ENCODE measurements around the gene CCR8.
"Not testable (repeated sequence)": the region's sequence is repeated elsewhere in the genome, so short reads cannot be mapped to it uniquely, and the experiment has no call there.

The CCR8 gene

GRCh38 chr3:39362812-39363211 is 33.3 kb downstream of the CCR8 start:
- no peaks in the 10 kb centered on the region for H3K27me3 ChIP-seq (replicated peaks; ENCODE audit: control insufficient read depth, insufficient read depth, low read length, poor library complexity, severe bottlenecking)
- H3K4me3 ChIP-seq (ENCODE audit: insufficient read depth, low read depth, low read length, poor library complexity, severe bottlenecking) = no peak overlapping the region
- DNase-seq = no peak
- no peaks in the 10 kb centered on the region for H3K36me3 ChIP-seq (ENCODE audit: control insufficient read depth, insufficient read depth, low read length)
- H3K27ac ChIP-seq (ENCODE audit: insufficient read depth, low read length, poor library complexity, severe bottlenecking) = no peak overlapping the region
- peaks cover 27% of the 10 kb centered on the region for H3K4me1 ChIP-seq (ENCODE audit: control insufficient read depth, insufficient read depth, low read length, poor library complexity, severe bottlenecking)
- H3K9me3 ChIP-seq (ENCODE audit: control insufficient read depth, low read length) = no peaks in the 10 kb centered on the region

- not testable (repeated sequence) for H3K4me3 ChIP-seq (ENCODE audit: insufficient read depth, low read depth, low read length, poor library complexity, severe bottlenecking); H3K36me3 ChIP-seq (ENCODE audit: control insufficient read depth, insufficient read depth, low read length); H3K9me3 ChIP-seq (ENCODE audit: control insufficient read depth, low read length); H3K27ac ChIP-seq (ENCODE audit: insufficient read depth, low read length, poor library complexity, severe bottlenecking); DNase-seq; H3K4me1 ChIP-seq (ENCODE audit: control insufficient read depth, insufficient read depth, low read length, poor library complexity, severe bottlenecking); H3K27me3 ChIP-seq (replicated peaks; ENCODE audit: control insufficient read depth, insufficient read depth, low read length, poor library complexity, severe bottlenecking)
These were observed 40.9 kb downstream of the CCR8 start for GRCh38 chr3:39370450-39370849.

- no peaks in the 10 kb centered on the region for H3K4me1 ChIP-seq (ENCODE audit: control insufficient read depth, insufficient read depth, low read length, poor library complexity, severe bottlenecking)
- H3K27ac ChIP-seq (ENCODE audit: insufficient read depth, low read length, poor library complexity, severe bottlenecking) = no peak overlapping the region
- H3K4me3 ChIP-seq (ENCODE audit: insufficient read depth, low read depth, low read length, poor library complexity, severe bottlenecking) = no peak overlapping the region
- no peak for DNase-seq
- H3K36me3 ChIP-seq (ENCODE audit: control insufficient read depth, insufficient read depth, low read length) = no peaks in the 10 kb centered on the region
- H3K27me3 ChIP-seq (replicated peaks; ENCODE audit: control insufficient read depth, insufficient read depth, low read length, poor library complexity, severe bottlenecking) = no peaks in the 10 kb centered on the region
- H3K9me3 ChIP-seq (ENCODE audit: control insufficient read depth, low read length) = no peaks in the 10 kb centered on the region
These were observed 43.3 kb downstream of the CCR8 start for GRCh38 chr3:39372833-39373232.

- Histone ChIP-seq H3K27me3 (replicated peaks; ENCODE audit: control insufficient read depth, insufficient read depth, low read length, poor library complexity, severe bottlenecking) (no peaks in the 10 kb centered on the region), H3K4me1 (ENCODE audit: control insufficient read depth, insufficient read depth, low read length, poor library complexity, severe bottlenecking) (no peaks in the 10 kb centered on the region), H3K36me3 (ENCODE audit: control insufficient read depth, insufficient read depth, low read length) (no peaks in the 10 kb centered on the region), H3K9me3 (ENCODE audit: control insufficient read depth, low read length) (no peaks in the 10 kb centered on the region), H3K27ac (ENCODE audit: insufficient read depth, low read length, poor library complexity, severe bottlenecking) (no peak overlapping the region), H3K4me3 (ENCODE audit: insufficient read depth, low read depth, low read length, poor library complexity, severe bottlenecking) (no peak overlapping the region)
- DNase-seq = no peak
These were observed 47.6 kb downstream of the CCR8 start for GRCh38 chr3:39376959-39377634.

GRCh38 chr3:39378088-39378487 is 48.6 kb downstream of the CCR8 start:
- Histone ChIP-seq H3K27ac (ENCODE audit: insufficient read depth, low read length, poor library complexity, severe bottlenecking) (no peak overlapping the region), H3K4me1 (ENCODE audit: control insufficient read depth, insufficient read depth, low read length, poor library complexity, severe bottlenecking) (no peaks in the 10 kb centered on the region), H3K27me3 (replicated peaks; ENCODE audit: control insufficient read depth, insufficient read depth, low read length, poor library complexity, severe bottlenecking) (no peaks in the 10 kb centered on the region), H3K9me3 (ENCODE audit: control insufficient read depth, low read length) (no peaks in the 10 kb centered on the region), H3K4me3 (ENCODE audit: insufficient read depth, low read depth, low read length, poor library complexity, severe bottlenecking) (no peak overlapping the region), H3K36me3 (ENCODE audit: control insufficient read depth, insufficient read depth, low read length) (no peaks in the 10 kb centered on the region)
- peak; percentile 33 to 41 (median 36) for DNase-seq

- Histone ChIP-seq H3K9me3 (ENCODE audit: control insufficient read depth, low read length) (no peaks in the 10 kb centered on the region), H3K4me1 (ENCODE audit: control insufficient read depth, insufficient read depth, low read length, poor library complexity, severe bottlenecking) (peaks cover 6% of the 10 kb centered on the region), H3K27ac (ENCODE audit: insufficient read depth, low read length, poor library complexity, severe bottlenecking) (no peak overlapping the region), H3K36me3 (ENCODE audit: control insufficient read depth, insufficient read depth, low read length) (no peaks in the 10 kb centered on the region), H3K27me3 (replicated peaks; ENCODE audit: control insufficient read depth, insufficient read depth, low read length, poor library complexity, severe bottlenecking) (no peaks in the 10 kb centered on the region), H3K4me3 (ENCODE audit: insufficient read depth, low read depth, low read length, poor library complexity, severe bottlenecking) (no peak overlapping the region)
- no peak for DNase-seq
These were observed 49.7 kb downstream of the CCR8 start for GRCh38 chr3:39378957-39379777.

- no peaks in the 10 kb centered on the region for H3K27me3 ChIP-seq (replicated peaks; ENCODE audit: control insufficient read depth, insufficient read depth, low read length, poor library complexity, severe bottlenecking)
- no peaks in the 10 kb centered on the region for H3K9me3 ChIP-seq (ENCODE audit: control insufficient read depth, low read length)
- H3K4me3 ChIP-seq (ENCODE audit: insufficient read depth, low read depth, low read length, poor library complexity, severe bottlenecking) = no peak overlapping the region
- no peak overlapping the region for H3K27ac ChIP-seq (ENCODE audit: insufficient read depth, low read length, poor library complexity, severe bottlenecking)
- peaks cover 9% of the 10 kb centered on the region for H3K4me1 ChIP-seq (ENCODE audit: control insufficient read depth, insufficient read depth, low read length, poor library complexity, severe bottlenecking)
- H3K36me3 ChIP-seq (ENCODE audit: control insufficient read depth, insufficient read depth, low read length) = no peaks in the 10 kb centered on the region
- no peak for DNase-seq
These were observed 50.3 kb downstream of the CCR8 start for GRCh38 chr3:39379778-39380155.

GRCh38 chr3:39381432-39381831 is 51.9 kb downstream of the CCR8 start:
- H3K27ac ChIP-seq (ENCODE audit: insufficient read depth, low read length, poor library complexity, severe bottlenecking) = no peak overlapping the region
- H3K4me3 ChIP-seq (ENCODE audit: insufficient read depth, low read depth, low read length, poor library complexity, severe bottlenecking) = no peak overlapping the region
- no peak for DNase-seq
- no peaks in the 10 kb centered on the region for H3K9me3 ChIP-seq (ENCODE audit: control insufficient read depth, low read length)
- no peaks in the 10 kb centered on the region for H3K27me3 ChIP-seq (replicated peaks; ENCODE audit: control insufficient read depth, insufficient read depth, low read length, poor library complexity, severe bottlenecking)
- H3K36me3 ChIP-seq (ENCODE audit: control insufficient read depth, insufficient read depth, low read length) = no peaks in the 10 kb centered on the region
- peaks cover 18% of the 10 kb centered on the region for H3K4me1 ChIP-seq (ENCODE audit: control insufficient read depth, insufficient read depth, low read length, poor library complexity, severe bottlenecking)

Measured in effector memory CD4-positive, alpha-beta T cell (primary cell).